CD4-positive, alpha-beta T cell treated with Interleukin-4 for 1 hour (primary cell): ENCODE results near the gene ADCY2.

ENCODE experiments used
- DNase-seq, 2 donors: peaks; one replicate each; pipeline ENCODE4 v3.0.0-alpha.2; 2020 to 2022

Gene ADCY2

GRCh38 chr5:7795306-7795705 lies 399.4 kb downstream of the ADCY2 start:
- DNase-seq = no peak

GRCh38 chr5:7801891-7802614 lies 406.1 kb downstream of the ADCY2 start:
- DNase-seq = no peak

GRCh38 chr5:7802855-7803254 lies 406.9 kb downstream of the ADCY2 start:
- DNase-seq = peak in 1 of 2 donors; percentile 35

GRCh38 chr5:7803937-7804336 lies 408.0 kb downstream of the ADCY2 start:
- DNase-seq = no peak

DNA sequence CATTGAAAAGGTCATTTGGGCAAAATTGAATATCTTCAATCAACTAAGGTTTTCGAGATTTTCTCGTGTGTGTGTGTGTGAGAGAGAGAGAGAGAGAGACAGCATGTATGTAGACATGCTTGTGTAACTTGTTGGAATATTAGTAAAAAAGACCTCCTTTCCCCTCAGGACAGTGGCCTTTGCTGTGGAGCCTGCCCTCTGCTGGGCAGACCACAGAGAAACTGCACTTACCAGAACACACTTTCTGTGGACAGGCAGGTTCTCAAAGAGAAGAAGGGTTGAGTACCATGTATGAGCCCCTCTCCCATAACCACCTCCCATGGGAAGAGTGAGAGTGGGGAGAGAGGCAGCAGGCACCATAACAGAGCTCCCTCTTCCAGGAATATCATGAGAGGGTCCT lies 409.4 kb downstream of the ADCY2 start:
- no peak for DNase-seq

DNA sequence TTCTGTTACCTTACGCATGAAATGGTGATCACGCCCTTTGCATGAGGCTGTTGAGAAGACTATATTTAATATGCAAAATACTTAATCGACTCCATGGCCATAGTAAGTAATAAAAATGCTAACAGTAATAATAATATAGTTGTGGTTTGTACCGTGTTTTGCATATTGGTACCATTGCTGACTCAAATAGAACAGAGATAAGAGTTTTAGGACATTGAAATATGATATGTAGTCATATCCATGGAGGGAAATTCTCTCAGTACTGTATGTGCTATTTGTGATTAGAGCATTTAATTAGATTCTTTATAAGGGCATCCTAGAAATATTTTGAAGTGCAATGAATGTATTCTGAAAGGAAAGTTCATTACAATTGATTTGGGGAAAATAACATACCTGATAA lies 413.1 kb downstream of the ADCY2 start:
- DNase-seq = no peak

DNA sequence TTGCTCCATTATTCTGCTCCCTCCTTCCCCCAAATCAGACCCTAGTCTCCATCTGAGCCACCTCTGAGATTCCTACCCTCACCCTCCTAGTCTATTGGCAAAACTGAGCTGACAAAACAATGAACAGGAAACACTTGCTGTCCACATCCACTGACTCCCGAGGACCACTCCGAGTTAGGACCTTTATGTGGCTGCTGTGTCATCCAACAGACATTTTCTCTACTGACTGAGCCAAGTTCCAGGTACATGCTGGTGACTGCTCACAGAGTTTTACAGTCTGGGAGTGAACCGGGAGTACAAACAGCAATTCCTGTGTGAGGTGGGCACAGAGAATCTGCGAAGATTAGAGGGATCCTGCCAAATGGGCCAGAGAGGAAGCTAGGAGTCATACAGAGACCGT lies 415.8 kb downstream of the ADCY2 start:
- no peak for DNase-seq

- no peak for DNase-seq
Measured at GRCh38 chr5:7813007-7813406, 417.1 kb downstream of the ADCY2 start.

DNA sequence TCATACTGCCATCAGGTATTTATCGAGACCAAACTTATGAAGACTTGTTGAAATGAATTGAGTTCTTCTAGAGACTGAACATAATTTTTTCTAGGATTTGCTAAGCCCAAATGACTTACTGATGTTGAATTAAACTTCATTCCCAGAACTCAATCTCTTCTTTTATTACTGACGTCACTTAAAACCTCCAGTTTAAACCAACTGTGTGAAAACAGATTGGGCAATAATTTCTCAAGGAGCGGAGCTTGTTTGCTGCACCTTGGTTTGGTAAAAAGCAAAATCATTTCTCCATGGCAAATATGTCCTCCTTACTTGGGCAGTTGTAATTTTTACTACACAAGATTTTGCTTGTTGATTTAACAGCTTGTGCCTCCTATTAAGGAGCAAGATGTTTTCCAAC lies 417.6 kb downstream of the ADCY2 start:
- DNase-seq = no peak

DNA sequence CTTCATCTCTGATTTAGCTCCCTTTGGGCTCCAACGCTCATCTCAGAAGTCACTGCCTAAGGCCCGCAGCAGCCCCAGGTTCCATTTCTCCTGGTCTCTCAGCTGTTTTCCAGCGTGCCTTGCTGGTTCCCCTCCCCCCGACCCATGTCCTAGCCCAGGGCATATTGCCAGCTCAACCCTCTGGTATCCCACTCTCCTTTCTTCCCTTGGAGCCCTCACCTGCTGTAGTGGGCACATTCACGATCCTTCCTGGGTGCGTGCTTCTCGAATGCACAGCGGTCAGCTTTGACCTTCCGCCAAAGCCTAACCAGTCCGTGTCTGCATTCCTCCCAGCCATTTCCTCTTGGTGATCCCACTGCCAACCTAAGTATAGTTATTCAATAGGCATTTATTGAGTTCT lies 418.9 kb downstream of the ADCY2 start:
- DNase-seq = no peak

GRCh38 chr5:7815892-7816534 lies 420.1 kb downstream of the ADCY2 start:
- DNase-seq = peak; percentile 44 to 54

DNA sequence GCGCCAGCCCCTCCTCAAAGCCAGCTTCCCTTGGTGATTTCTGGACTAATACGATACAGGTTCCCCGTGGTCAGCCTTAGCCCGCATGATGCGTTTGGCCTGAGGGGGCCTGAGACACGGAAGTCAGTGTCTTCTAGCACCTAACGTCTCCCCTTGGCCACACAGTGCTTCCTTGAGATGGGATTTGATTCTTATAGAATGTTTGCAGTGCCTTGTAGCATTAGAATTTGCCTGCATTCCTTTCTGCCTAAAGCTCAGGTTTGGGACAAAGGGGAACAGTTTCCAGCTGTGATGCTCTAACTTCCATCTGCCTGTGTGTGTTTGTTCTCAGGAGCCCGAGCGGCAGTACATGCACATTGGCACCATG lies 420.6 kb downstream of the ADCY2 start:
- DNase-seq = no peak

DNA sequence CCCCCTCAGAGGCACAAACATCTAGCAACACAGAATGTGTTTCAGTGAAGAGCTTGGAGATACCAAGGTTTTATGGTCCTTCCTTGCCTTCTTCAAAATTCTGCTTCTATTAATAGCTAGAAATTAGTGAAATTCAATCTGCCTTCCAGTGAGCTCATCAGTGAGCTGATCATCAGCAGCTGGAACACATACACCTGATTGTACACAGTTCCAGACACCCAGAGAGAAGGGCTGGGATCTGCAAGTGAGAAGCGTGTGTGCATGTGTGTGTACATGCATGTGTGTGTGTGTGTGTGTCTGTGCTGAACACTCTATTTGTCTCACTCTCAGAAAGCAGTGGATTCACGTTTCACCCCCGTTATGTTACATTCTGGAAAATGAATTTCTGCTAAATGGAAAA lies 426.5 kb downstream of the ADCY2 start:
- DNase-seq = no peak

DNA sequence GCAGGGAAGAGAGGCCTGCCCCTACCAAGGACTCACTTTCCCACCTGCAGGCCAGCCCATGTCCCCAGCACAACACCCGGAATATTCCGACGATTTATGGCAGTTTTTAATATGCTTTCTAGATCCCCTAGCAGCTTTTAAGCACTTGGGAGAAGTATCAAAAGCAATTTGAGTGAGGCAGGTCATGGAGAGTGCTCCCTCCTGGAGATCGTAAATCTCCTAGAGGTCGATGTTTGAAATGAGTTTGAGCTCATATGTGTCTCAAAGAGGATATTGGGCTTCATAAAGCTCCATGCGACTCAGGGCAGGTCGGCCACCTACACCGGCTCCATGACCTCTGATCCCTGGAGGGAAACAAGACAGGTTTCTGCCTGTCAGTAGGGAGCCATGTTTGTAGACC lies 427.7 kb downstream of the ADCY2 start:
- no peak for DNase-seq

DNA sequence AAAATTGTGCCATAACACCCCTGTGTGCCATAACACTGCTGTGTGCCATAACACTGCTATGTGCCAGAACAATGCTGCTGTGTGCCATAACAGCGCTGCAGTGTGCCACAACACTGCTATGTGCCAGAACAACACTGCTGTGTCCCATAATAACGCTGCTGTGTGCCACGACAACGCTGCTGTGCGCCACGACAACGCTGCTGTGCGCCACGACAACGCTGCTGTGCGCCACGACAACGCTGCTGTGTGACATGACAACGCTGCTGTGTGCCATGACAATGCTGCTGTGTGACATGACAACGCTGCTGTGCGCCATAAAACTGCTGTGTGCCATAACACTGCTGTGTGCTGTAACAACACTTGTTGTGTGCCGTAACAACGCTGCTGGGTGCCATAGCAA lies 429.1 kb downstream of the ADCY2 start:
- DNase-seq = no peak

- DNase-seq = no peak
Measured at GRCh38 chr5:7825630-7826029, 429.7 kb downstream of the ADCY2 start.

- no peak for DNase-seq
Measured at GRCh38 chr5:7827610-7828009, 431.7 kb downstream of the ADCY2 start.

- DNase-seq = no peak
Measured at GRCh38 chr5:7828269-7828668, 432.3 kb downstream of the ADCY2 start.

DNA sequence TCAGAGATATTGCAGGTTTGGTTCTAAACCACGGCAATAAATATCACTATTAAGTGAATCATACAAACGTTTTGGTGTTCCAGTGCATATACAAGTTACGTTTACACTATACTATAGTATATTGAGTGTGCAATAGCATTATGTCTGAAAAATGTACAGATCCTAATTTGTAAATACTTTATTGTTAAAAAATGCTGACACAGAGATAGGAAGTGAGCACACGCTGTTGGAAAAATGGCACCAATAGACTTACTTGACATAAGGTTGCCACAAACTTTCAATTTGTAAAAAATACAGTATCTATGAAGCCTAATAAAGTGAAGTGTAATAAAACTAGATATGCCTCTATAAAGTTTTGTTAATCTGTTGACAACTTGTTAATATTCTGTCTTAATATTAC lies 439.0 kb downstream of the ADCY2 start:
- DNase-seq = no peak

- DNase-seq = no peak
Measured at GRCh38 chr5:7837403-7837802, 441.5 kb downstream of the ADCY2 start.

DNA sequence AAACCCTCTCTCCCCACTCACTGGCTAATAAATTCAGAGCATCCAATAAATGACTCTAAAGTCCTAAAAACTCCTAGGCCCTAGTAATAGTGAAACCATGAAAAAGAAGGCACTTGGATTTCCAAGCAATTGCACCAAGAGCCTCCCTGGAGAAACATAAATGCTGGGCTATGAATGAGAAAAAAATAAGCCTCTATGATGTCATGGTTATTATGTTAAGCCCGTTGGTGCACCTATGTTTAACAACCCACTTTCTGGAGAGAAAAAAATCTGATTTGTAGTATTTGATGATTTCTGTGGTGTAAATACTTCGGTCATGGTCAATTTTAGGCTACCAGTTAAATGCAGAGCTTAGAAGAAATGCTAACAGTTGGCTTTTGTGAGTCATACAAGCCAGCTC lies 446.6 kb downstream of the ADCY2 start:
- DNase-seq = no peak

DNA sequence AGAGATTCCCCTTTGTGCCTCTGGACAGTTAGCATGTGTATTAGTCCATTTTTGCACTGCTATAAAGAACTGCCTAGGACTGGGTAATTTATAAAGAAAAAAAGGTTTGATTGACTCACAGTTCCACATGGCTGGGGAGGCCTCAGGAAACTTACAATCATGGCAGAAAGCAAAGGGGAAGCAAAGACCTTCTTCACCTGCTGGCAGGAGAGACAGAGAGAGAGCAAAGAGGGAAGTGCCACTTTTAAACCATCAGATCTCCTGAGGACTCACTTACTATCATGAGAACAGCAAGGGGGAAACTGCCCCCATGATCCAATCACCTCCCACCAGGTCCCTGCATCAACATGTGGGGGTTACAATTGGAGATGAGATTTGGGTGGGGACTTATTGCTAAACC lies 449.0 kb downstream of the ADCY2 start:
- DNase-seq = no peak

DNA sequence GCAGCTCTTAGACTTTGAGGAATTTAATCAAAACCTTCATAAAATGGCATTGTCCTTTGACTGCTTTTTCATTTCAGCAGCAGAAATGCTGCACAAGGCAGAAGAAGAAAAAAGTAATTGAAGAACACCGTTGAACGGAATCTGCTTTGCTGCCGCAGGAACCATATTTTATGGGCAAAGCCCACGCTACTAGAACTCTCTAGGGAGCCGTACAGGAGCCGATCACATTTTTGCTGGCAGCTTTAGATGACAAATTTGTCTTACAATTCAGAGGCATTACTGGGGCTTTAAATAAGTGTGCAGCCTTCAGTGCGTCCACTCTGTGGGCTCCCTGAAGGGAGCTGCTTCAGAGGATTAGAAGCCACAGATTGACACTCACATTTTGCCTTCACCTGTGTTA lies 449.6 kb downstream of the ADCY2 start:
- DNase-seq = no peak

GRCh38 chr5:7846327-7846726 lies 450.4 kb downstream of the ADCY2 start:
- DNase-seq = no peak

DNA sequence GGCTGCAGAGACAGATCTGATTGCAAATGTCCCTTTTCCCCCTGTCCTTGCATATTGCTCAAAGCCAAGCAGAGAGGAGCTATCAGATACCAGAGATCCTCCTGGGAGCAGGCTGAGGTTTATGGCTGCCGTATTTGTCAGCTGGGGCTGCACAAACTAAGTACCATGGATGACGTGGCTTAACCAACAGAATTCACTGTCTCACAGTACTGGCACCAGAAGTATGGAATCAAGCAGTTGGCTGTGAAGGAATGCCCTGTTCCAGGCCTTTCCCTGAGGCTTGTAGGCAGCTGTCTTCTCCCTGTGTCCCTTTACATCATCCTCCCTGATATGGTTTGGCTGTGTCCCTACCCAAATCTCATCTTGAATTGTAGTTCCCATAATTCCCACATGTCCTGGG lies 452.4 kb downstream of the ADCY2 start:
- no peak for DNase-seq
